Neural progenitor cell (in vitro differentiated cells): Measurements from ENCODE around the gene TFE3. TPM values are rescaled to one million over a fixed set of nuclear protein-coding genes. Genes with fewer than 3 reads are reported as not detected.

Source experiments
- DNase-seq: peaks from one replicate; pipeline ENCODE4 v3.0.0-alpha.2; 2016; ENCODE audit warnings: low spot score
- H2AFZ ChIP-seq: fragments of 200-600 bp; sonication (generic); replicated peaks from 2 replicates; pipeline ENCODE4 v1.6.1; 2016; ENCODE audit warnings: antibody characterized with exemption
- H3F3A ChIP-seq: fragments of 200-600 bp; sonication (generic); 2 replicates; pipeline ENCODE4 v1.6.1; 2016; ENCODE audit warnings: antibody characterized with exemption, low read depth
- H3K27ac ChIP-seq: fragments of 200-600 bp; sonication (generic); 2 replicates; pipeline ENCODE4 v1.5.1; 2016; ENCODE audit warnings: mild to moderate bottlenecking
- H3K27me3 ChIP-seq: fragments of 200-600 bp; sonication (generic); 2 replicates; pipeline ENCODE4 v1.6.1; 2016; ENCODE audit warnings: mild to moderate bottlenecking, moderate library complexity
- H3K36me3 ChIP-seq: fragments of 200-600 bp; sonication (generic); 2 replicates; pipeline ENCODE4 v1.5.1; 2016
- H3K4me1 ChIP-seq: fragments of 200-600 bp; sonication (generic); 2 replicates; pipeline ENCODE4 v1.6.1; 2016; ENCODE audit warnings: mixed run types
- H3K4me2 ChIP-seq: fragments of 200-600 bp; sonication (generic); 2 replicates; pipeline ENCODE4 v1.6.1; 2016
- H3K4me3 ChIP-seq: fragments of 200-600 bp; sonication (generic); 2 replicates; pipeline ENCODE4 v1.5.1; 2016
- H3K79me2 ChIP-seq: fragments of 200-600 bp; sonication (generic); 2 replicates; pipeline ENCODE4 v1.6.1; 2016; ENCODE audit warnings: low read depth
- H3K9ac ChIP-seq: fragments of 200-600 bp; sonication (generic); 2 replicates; pipeline ENCODE4 v1.6.1; 2016
- H3K9me3 ChIP-seq: fragments of 200-600 bp; sonication (generic); 2 replicates; pipeline ENCODE4 v1.5.1; 2016; ENCODE audit warnings: low read depth
- H4K20me1 ChIP-seq: fragments of 200-600 bp; sonication (generic); 2 replicates; pipeline ENCODE4 v1.6.1; 2016; ENCODE audit warnings: low read depth
- H3K27ac Mint-ChIP-seq: 3 replicates; pipeline ENCODE4 v1.8.0; 2021; ENCODE audit warnings: mixed read lengths
- H3K27me3 Mint-ChIP-seq: 2 replicates; pipeline ENCODE4 v1.8.0; 2022; ENCODE audit warnings: low read depth, mild to moderate bottlenecking, inconsistent platforms, moderate library complexity, mixed read lengths; ENCODE audit not compliant: insufficient read depth
- H3K36me3 Mint-ChIP-seq: 3 replicates; pipeline ENCODE4 v1.8.0; 2021; ENCODE audit warnings: mixed read lengths
- H3K4me1 Mint-ChIP-seq: 3 replicates; pipeline ENCODE4 v1.8.0; 2021; ENCODE audit warnings: mixed read lengths
- H3K4me3 Mint-ChIP-seq: 3 replicates; pipeline ENCODE4 v1.8.0; 2021; ENCODE audit warnings: mild to moderate bottlenecking, moderate library complexity, mixed read lengths
- H3K9me3 Mint-ChIP-seq: 3 replicates; pipeline ENCODE4 v1.8.0; 2020; ENCODE audit warnings: mixed read lengths
- CTCF ChIP-seq: fragments of 200-600 bp; sonication (generic); IDR thresholded peaks from 2 replicates; pipeline ENCODE4 v1.5.1; 2017; ENCODE audit warnings: antibody characterized with exemption, mild to moderate bottlenecking
- EZH2 ChIP-seq: fragments of 200-600 bp; sonication (generic); IDR thresholded peaks from 2 replicates; pipeline ENCODE4 v1.6.1; 2017; ENCODE audit warnings: antibody characterized with exemption, mild to moderate bottlenecking, moderate library complexity
- EZH2phosphoT487 ChIP-seq: fragments of 200-600 bp; sonication (generic); IDR thresholded peaks from 2 replicates; pipeline ENCODE4 v1.6.1; 2017; ENCODE audit warnings: antibody characterized with exemption
- total RNA-seq: library from RNA; depleted of rRNA; stranded (reverse); fragments of >200 nt; gene quantifications from 2 replicates; pipeline ENCODE4 v1.2.3, GENCODE V29; 2015; ENCODE audit warnings: low replicate concordance

Gene TFE3
- total RNA-seq, 1 donor from 2014 or later = 7.9 TPM

DNA sequence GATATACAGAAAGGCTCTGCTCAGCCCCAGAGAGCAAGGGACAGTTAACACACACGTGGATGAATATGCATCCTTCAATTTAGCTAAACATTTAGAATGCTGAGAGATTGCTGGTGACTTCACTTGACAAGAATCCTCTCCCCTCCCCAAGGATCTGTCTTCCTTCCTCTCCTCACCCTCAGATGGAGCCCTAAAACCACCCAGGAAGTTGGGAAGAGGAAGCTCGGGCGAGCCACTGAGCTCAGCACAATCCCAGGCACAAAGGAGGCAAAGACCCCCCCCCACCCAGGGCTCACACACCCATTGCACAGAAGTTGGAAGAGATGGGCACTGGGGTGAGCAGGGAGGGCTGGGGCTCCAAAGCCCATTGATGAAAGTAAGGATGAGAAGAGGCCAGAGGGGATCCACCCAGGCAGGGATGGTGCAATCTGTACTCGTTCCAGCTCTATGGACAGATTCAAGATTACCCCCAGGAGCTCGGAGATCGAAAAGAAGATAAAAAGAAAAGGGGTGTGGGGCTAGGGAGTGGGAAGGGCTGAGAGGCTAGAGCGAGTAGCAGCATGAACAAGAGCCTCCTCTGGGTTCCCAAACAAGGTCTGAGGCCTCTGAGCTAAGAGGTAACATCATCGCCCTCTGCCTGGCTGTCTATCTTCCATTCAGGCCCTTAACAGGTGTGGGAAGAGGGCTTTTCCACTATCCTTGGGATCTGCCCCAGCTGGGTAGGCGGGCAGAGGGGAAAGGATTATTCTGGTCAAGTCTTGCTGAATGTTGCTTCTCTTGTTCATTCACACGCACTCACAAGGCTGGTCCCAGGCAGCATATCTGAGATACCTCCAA, 1.2 kb downstream of the TFE3 start:
- Histone ChIP-seq H2AFZ (no peak overlapping the region), H4K20me1 (peaks cover 5% of the 10 kb centered on the region), H3F3A (peaks cover 18% of the 10 kb centered on the region), H3K4me2 (peak overlapping the region; percentile 77), H3K9ac (no peak overlapping the region), H3K4me3 (peak overlapping the region; percentile 78), H3K36me3 (no peaks in the 10 kb centered on the region), H3K4me1 (peaks cover 3% of the 10 kb centered on the region), H3K27ac (peak overlapping the region; percentile 36), H3K27me3 (no peaks in the 10 kb centered on the region), H3K79me2 (peaks cover 35% of the 10 kb centered on the region), H3K9me3 (no peaks in the 10 kb centered on the region)
- Mint-ChIP-seq H3K27me3 (peaks cover 10% of the 10 kb centered on the region), H3K36me3 (peaks cover 9% of the 10 kb centered on the region), H3K27ac (peak overlapping the region; percentile 93), H3K4me1 (peaks cover 45% of the 10 kb centered on the region), H3K4me3 (peak overlapping the region; percentile 94), H3K9me3 (peaks cover 30% of the 10 kb centered on the region)
- TF ChIP-seq EZH2phosphoT487 (no peak), EZH2 (no peak), CTCF (no peak)
- DNase-seq = peak; percentile 38

DNA sequence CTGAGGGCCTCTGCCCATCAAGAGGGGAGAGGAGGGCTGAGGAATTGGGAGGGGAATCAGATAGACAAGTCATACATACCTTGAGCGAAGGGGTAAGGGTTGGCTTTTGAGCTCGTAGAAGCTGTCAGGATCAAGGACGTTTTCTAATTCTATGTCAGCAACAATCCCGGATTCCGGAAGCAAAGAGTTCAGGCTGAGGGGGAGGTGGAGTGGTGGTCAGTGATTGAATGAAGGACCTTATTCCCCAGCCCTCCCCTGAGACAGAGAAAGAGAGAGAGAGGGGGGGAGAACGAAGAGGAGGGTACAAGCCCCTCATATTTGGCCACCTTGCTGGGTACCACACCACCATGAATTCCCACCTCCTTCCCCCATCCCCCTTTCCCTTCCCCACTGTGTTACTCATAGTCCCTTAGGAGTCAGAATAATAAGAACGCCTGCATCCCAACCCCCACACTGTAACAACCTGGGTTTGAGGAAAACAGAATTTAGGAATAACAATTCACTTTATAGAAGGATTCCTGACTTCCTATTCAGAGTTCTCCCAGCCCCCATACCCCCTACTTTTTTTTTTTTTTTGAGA, 2.7 kb downstream of the TFE3 start:
- no peak for TF ChIP-seq EZH2
- TF ChIP-seq EZH2phosphoT487 = no peak
- no peak for TF ChIP-seq CTCF
- H3K4me3 ChIP-seq = peak overlapping the region; percentile 78
- H3K4me1 ChIP-seq = peaks cover 3% of the 10 kb centered on the region
- H3K9ac ChIP-seq = no peak overlapping the region
- peaks cover 45% of the 10 kb centered on the region for H3K4me1 Mint-ChIP-seq
- peak overlapping the region; percentile 94 for H3K4me3 Mint-ChIP-seq
- DNase-seq = no peak
- peak overlapping the region; percentile 77 for H3K4me2 ChIP-seq
- H4K20me1 ChIP-seq = peaks cover 5% of the 10 kb centered on the region
- H3K27ac Mint-ChIP-seq = peak overlapping the region; percentile 42
- H3K27me3 Mint-ChIP-seq = peaks cover 9% of the 10 kb centered on the region
- H3K27me3 ChIP-seq = no peaks in the 10 kb centered on the region
- no peak overlapping the region for H3K27ac ChIP-seq
- peaks cover 18% of the 10 kb centered on the region for H3F3A ChIP-seq
- no peak overlapping the region for H2AFZ ChIP-seq
- H3K36me3 Mint-ChIP-seq = peaks cover 9% of the 10 kb centered on the region
- H3K36me3 ChIP-seq = no peaks in the 10 kb centered on the region
- no peaks in the 10 kb centered on the region for H3K9me3 ChIP-seq
- H3K79me2 ChIP-seq = peaks cover 35% of the 10 kb centered on the region
- peaks cover 26% of the 10 kb centered on the region for H3K9me3 Mint-ChIP-seq

GRCh38 chrX:49039598-49040375, 3.4 kb downstream of the TFE3 start:
- Mint-ChIP-seq H3K4me1 (peaks cover 45% of the 10 kb centered on the region), H3K36me3 (peaks cover 10% of the 10 kb centered on the region), H3K4me3 (peak overlapping the region; percentile 94), H3K27ac (peak overlapping the region; percentile 42), H3K9me3 (peaks cover 27% of the 10 kb centered on the region), H3K27me3 (peaks cover 9% of the 10 kb centered on the region)
- H3K27ac ChIP-seq = peak overlapping the region; percentile 10
- peak overlapping the region; percentile 78 for H3K4me3 ChIP-seq
- no peak overlapping the region for H2AFZ ChIP-seq
- peak overlapping the region; percentile 77 for H3K4me2 ChIP-seq
- no peak overlapping the region for H3K9ac ChIP-seq
- H3F3A ChIP-seq = peaks cover 18% of the 10 kb centered on the region
- DNase-seq = peak; percentile 92
- peaks cover 35% of the 10 kb centered on the region for H3K79me2 ChIP-seq
- no peaks in the 10 kb centered on the region for H3K9me3 ChIP-seq
- peaks cover 3% of the 10 kb centered on the region for H3K4me1 ChIP-seq
- H4K20me1 ChIP-seq = peaks cover 5% of the 10 kb centered on the region
- H3K27me3 ChIP-seq = no peaks in the 10 kb centered on the region
- TF ChIP-seq CTCF (no peak), EZH2phosphoT487 (no peak), EZH2 (no peak)
- H3K36me3 ChIP-seq = no peaks in the 10 kb centered on the region
